HG03342 (cell line): ENCODE measurements around the gene ANKRD63.
A peak's percentile ranks its signal among the peaks of the same experiment; 100 is the strongest.

Experiments used
- ATAC-seq: cut with Tn5 transposase; IDR thresholded peaks from one replicate; pipeline ENCODE4 v1.9.1; 2021; ENCODE audit warnings: mild to moderate bottlenecking, moderate library complexity; ENCODE audit not compliant: unreplicated experiment

Gene ANKRD63

GRCh38 chr15:40282869-40283614, at the start of gene ANKRD63:
Gene ANKRD63 (minus strand): TSS chr15:40283064. CDS start chr15:40282586, 478 bp downstream.
- ATAC-seq: no peak

GRCh38 chr15:40332113-40332781, 49.4 kb upstream of the ANKRD63 start:
- ATAC-seq: no peak

GRCh38 chr15:40331637-40332036, 48.8 kb upstream of the ANKRD63 start:
- no peak for ATAC-seq

- ATAC-seq: no peak
These were observed 48.2 kb upstream of the ANKRD63 start for GRCh38 chr15:40331026-40331425.

- no peak for ATAC-seq
These were observed 47.5 kb upstream of the ANKRD63 start for GRCh38 chr15:40330368-40330836.

- ATAC-seq: no peak
These were observed 46.9 kb upstream of the ANKRD63 start for GRCh38 chr15:40329804-40330203.

- ATAC-seq: no peak
These were observed 45.9 kb upstream of the ANKRD63 start for GRCh38 chr15:40328751-40329150.

GRCh38 chr15:40328176-40328575, 45.3 kb upstream of the ANKRD63 start:
- ATAC-seq: no peak

- ATAC-seq: no peak
These were observed 44.6 kb upstream of the ANKRD63 start for GRCh38 chr15:40327457-40327856.

GRCh38 chr15:40325700-40326099, 42.8 kb upstream of the ANKRD63 start:
- no peak for ATAC-seq

GRCh38 chr15:40325188-40325587, 42.3 kb upstream of the ANKRD63 start:
- ATAC-seq: no peak

GRCh38 chr15:40323953-40324937, 41.4 kb upstream of the ANKRD63 start:
- ATAC-seq: peak; percentile 1

- peak; percentile 85 for ATAC-seq
These were observed 40.5 kb upstream of the ANKRD63 start, which contains the start of gene INAFM2 for GRCh38 chr15:40323239-40323952. Gene INAFM2 (plus strand): TSS chr15:40323692. CDS start chr15:40324056, 364 bp downstream.

GRCh38 chr15:40322531-40323238, 39.8 kb upstream of the ANKRD63 start:
- no peak for ATAC-seq

GRCh38 chr15:40320931-40321371, 38.1 kb upstream of the ANKRD63 start:
- ATAC-seq: no peak

GRCh38 chr15:40320409-40320808, 37.5 kb upstream of the ANKRD63 start:
- ATAC-seq: no peak

- ATAC-seq: no peak
These were observed 34.7 kb upstream of the ANKRD63 start for GRCh38 chr15:40317580-40317979.

- ATAC-seq: no peak
These were observed 34.1 kb upstream of the ANKRD63 start for GRCh38 chr15:40316931-40317330.

- no peak for ATAC-seq
These were observed 31.9 kb upstream of the ANKRD63 start for GRCh38 chr15:40314723-40315276.
